Head of caudate nucleus (tissue), 42 donors: ENCODE data around the gene OPCML.

ENCODE experiments used
- DNase-seq, 42 donors: peaks; one replicate each; pipeline versions ENCODE4 v3.0.0 to v3.0.0-alpha.2; 2020 to 2021; ENCODE audit warnings: mixed read lengths in 7 of 42
- intact Hi-C: fragments of 100-400 bp; cut with DNase I; formaldehyde crosslinking; loops from one replicate; pipeline ENCODE4 v1.15.0; 2022

The OPCML gene

DNA sequence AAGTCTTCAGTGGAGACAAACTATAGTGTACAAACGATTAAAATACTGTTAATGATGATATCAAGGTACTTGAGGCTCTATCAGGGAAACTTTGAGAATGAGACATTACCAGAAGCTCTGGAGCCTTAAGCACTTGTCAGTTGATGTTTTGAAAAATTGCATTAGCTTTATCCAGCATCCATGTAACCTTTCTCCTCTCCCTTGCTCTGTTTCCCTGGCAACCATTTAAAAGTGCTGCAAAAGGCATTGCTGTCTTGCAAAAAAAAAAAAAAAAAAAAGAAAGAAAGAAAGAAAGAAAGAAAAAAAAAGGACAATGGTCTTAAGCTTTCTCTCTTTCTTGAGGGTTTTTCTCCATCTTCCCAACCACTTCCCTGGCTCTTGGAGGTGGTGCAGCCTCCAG is 787.0 kb downstream of the OPCML start:
- no peak for DNase-seq

DNA sequence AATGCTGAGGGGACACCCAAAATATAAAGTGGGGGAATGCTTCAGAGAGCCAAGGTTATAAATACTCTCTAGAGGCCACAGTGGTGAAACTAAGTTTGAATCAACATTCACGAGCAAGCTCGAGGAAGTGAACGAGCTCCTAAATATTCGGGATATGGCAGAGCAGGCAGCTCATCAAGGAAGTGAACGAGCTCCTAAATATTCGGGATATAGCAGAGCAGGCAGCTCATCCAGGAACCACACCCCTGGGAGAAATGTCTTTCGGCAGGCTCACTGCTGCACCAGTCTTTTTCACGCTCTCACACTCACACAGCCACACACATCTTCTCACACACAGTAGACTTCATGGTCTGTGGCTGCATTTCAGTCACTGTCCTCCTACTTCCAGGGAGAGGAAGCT is 787.5 kb downstream of the OPCML start:
- no peak for DNase-seq
- intact Hi-C loops, result no loop called here

More for the DNA sequence above, 787.0 kb downstream of the OPCML start:
- intact Hi-C loops, result no loop called here

DNA sequence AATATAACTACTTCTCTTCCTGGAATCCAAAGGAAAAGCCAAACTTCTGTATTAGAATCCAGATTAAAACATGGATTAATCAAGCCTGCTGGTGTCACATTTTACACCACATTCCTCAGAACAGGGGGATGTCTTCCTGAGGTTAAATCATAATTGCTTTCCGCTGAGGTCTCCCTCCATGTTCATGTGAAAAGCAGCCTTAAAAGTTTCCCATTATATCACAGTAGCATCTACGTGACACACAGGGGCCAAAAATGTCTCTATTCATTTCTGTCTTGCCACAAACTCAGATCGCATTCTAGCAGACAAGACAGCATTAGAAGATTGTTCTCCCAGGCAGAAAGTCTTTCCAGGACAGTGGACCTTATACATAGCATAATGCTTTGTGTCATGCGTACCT is 788.7 kb downstream of the OPCML start:
- no peak for DNase-seq
- intact Hi-C loops, result no loop called here

DNA sequence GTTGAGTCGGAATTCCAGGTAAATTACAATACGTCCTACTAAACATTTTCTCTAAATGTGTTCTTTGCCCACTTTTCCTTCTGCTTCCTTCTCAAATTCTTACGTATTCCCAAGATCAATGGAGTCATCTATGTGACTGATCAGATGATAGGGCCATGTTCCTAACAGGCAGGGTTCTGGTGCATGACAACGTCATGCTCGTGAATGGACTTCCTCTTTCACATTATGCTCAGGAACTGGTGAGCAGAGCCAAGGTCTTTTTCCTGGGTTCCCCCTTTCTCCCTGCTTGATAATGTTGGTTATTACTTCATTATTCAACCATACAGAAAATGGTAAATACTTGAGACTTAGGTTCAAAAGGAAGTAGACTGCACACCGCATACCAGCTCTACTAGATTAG is 789.4 kb downstream of the OPCML start:
- peak in 1 of 42 donors; percentile 7 for DNase-seq

DNA sequence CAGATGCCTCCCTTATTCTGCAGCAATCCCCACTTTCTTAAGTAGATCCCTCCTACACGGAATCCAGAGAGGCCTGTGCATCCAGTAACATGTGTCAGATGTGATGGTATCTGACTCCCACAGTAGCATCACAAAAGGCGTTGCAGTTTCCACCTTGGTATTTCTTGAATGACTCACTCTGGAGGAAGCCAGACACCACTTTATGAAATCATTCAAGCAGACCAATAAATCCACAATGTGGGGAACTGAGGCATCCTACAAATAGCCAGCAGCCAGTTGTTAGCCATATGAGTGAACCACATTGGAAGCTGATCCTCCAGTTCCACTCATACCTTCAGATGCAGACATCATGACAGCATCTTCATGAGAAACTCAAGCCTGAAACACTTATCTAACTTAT is 798.1 kb downstream of the OPCML start:
- intact Hi-C loops, result no loop called here

More for the DNA sequence above, 789.4 kb downstream of the OPCML start:
- intact Hi-C loops, result no loop called here

DNA sequence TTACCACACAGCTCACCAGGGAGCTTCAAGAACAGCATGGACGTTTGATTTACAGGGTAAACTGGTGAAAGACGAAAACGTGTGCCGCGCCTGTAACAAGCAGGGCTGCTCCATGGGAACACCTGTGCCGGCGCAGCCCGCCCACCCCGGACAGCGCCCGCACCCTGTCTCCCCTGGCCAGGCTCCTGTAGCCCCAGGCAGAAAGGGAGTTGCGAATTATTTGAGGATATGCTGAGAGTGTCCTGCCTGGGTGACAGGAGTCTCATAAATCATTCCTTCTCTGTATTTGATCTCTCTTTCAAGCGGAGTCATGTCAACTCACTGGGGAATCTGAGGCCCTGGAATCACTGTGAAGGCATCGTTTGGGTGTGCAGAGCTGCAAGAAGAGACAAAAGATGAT is 804.3 kb downstream of the OPCML start:
- intact Hi-C loops, result no loop called here
- DNase-seq, result no peak

More for the DNA sequence above, 798.1 kb downstream of the OPCML start:
- DNase-seq, result peak in 16 of 42 donors; percentile 4 to 67 (median 21)

DNA sequence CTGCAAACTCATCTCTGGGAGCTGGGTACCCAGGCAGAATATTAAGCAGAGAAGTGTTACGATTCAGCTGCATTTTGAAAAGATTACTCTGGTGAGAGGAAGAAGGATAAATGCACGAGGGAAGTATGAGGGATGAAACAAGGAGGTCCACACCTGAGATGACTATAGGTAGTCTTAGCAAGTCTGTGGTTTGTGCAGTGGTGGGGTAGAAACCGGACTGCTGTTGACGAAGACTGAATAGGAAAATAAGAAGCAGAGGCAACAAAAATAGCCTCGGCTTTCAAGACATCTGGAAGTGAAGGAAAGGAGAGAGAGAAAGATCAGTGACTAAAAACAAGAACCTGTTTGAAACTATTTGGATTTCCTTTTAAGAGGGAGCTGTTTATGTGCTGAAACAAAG is 810.8 kb downstream of the OPCML start:
- intact Hi-C loops, result no loop called here
- DNase-seq, result no peak

DNA sequence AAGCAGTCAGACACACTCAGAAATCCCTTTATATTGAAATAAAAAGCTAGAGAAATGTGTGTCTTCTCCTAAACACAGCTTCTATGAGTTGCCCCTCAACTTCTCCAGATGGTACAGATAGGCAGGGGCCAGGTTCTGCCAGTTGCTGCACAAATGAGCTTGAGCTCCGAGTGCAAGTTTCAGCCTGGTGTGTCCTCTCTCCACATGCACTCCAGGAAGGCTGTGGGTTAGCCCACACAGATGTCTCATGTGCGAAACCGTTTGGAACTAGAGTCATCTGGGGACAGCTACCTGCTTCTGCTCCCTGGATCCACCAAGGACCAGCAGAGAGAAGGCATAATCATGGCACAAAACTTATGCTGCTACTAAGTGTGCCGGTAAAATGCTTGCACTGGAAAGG is 812.6 kb downstream of the OPCML start:
- intact Hi-C loops, result no loop called here
- no peak for DNase-seq

DNA sequence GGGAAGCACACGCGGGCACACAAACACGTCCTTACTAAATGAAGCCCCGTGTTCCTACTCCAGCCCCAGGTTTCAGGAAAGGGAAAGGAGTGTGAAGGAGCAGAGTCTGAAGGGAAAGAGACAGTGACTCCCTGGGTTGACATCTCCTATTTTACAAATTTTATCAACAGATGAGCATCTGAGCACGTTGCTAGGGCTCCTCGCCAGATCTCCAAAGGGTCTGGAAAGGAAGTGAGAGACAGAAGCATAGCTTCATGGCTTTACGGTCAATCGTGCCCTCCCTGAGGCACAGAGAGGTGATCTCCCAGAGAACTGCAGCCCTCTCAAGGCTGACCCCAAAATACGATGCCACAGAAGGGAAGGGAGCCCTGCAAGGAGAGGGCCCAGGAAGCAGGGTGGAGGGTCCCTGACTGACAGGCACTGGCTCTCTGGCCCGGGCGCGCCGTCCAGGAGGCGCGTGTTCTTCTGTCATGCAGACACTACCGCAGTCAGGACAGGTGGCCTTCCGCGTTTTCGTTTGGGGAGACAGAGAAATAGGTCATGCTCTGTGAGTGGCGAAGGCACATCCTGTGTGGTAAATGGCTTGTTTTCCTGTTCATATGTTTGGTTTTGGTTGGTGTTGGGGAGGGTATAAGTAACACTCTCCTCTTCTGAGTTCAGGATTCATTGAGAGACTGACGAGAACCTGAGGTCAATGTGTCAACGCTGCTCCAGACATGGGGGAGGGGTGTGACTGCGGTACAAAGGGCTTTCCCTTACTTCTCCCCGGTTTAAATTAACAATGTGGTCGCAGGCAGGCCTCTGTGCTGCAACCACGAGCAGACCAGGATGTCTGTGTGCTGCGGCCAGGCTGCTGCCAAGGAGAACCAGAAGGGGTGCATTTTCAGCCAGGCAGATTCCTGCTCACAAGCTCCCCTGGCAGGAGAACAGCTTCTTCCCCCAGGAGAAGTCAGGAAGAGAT is 813.3 kb downstream of the OPCML start:
- no peak for DNase-seq
- intact Hi-C loops, result no loop called here

DNA sequence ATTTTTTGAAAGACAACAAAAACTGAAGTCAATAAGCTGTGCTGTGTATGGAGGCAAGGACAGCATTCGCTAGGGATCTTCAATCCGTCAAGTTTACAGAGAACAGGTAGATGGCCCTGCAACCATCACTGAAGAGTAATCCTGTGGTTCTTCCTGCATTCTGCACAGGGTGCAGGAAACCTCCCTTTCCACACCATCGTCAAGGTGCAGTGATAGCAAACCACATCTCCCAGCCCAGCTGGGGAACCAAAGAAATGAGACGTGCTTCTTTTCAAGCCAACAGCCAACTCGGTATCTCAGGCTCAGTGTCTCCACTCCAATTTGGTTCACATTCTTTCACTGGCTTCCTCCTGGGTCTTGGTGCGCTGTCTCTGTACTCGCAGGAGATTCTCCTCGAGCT is 814.5 kb downstream of the OPCML start:
- intact Hi-C loops, result no loop called here
- DNase-seq, result no peak

DNA sequence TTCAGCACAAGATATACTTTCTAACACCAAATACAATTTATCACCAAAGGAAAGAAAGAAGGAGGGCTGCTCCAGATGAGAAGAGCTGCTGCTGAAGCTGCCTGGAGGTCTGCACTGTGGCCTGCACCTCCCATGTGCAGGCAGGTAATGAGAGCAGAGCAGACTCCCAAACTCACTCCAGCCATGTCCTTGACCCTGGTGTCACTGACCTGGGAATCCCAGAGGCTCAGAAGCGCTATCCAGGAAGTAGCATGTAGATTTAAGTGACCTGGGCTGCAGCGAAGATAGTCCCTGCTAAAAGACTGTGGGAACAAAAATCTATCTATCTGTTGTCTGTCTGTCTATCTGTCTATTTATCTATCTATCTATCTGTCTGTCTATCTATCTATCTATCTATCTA is 816.3 kb downstream of the OPCML start:
- no peak for DNase-seq
- intact Hi-C loops, result no loop called here

DNA sequence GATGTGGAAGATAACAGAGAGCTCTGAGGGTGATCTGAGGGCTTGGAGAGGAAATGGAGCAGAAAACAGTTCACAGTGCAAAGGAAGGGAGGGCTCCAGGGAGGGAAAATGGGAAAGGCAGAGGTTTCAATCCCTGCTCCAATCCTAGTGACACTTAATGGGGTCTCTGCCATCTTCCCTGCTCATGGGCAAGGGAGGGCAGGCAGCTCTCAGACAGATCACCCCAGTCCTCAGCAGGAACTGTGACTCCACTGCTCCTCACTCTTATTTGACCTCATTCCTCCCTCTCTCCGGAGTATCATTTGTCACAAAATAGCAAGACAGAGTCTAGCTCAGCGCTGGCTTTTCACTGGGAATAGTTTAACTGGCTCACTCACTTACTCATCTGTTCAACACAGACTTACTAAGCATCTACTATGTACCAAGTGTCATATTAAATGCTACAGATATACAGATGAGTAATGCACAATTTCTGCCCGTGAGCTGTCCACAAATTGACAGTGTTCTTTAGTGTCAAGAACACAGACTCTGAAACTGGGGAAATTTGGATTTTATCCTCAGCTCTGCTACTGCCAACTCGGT is 817.4 kb downstream of the OPCML start:
- DNase-seq, result no peak
- intact Hi-C loops, result no loop called here

DNA sequence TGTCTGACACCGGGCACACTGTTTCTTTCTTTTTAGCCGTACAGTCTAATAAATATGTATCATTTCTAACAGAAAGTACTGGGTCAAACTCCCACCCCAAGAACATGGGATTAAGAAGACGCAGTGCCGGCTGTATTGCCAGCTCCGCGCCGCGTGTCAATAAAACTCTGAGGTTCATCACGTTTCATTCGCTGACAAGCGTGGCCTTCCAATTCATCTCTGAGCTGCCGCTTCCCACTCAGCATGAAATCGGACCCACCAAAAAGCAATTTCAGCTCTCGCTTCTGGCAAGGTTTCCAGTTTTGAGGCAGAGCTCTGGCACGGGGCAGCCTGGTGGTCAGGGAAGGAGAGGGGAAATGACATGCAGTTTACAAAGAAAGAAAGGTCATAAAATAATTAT is 819.8 kb downstream of the OPCML start:
- intact Hi-C loops, result no loop called here
- no peak for DNase-seq

DNA sequence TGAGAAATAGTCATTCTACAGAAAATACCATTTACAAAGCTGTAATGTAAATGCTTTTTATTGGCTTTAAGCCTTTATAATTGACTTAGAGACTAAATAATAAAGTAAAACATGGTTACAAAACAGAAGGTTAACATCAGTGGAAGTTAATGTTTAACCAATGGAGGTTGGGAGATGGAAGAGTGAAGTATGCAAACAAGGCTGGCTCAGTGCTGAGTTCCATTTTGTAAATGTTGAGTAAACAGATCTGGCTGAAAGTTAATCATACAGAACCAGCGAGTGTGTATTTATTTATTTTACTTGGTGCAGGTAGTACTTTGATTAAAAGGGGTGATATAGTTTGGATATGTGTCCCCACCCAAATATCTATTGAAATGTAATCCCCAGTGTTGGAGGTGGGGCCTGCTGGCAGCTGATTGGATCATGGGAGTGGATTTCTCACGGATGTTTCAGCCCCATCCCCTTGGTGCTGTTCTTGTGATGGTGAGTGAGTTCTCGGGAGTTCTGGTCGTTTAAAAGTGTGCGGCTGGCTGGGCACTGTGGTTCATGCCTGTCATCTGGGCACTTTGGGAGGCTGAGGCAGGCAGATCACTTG is 827.4 kb downstream of the OPCML start:
- intact Hi-C loops, result no loop called here
- DNase-seq, result no peak

DNA sequence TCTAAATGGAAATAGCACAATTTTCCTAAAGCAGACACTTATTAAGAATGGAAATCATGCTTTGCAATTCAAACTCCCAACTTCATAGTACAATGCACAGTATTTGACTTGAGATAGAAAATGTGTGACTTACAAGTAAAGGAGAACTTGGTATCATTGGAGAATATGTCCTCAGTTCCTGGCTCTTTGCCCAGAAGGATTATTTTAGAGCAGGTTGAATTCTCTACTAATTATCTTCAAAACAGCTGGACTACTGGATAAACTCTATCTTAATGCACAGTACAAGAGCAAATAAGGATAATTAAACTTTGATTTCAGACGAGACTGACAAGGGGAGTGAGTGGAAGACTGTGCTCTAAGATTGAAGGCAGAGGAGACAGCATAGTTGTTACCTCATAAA is 839.4 kb downstream of the OPCML start:
- intact Hi-C loops, result no loop called here
- DNase-seq, result no peak

DNA sequence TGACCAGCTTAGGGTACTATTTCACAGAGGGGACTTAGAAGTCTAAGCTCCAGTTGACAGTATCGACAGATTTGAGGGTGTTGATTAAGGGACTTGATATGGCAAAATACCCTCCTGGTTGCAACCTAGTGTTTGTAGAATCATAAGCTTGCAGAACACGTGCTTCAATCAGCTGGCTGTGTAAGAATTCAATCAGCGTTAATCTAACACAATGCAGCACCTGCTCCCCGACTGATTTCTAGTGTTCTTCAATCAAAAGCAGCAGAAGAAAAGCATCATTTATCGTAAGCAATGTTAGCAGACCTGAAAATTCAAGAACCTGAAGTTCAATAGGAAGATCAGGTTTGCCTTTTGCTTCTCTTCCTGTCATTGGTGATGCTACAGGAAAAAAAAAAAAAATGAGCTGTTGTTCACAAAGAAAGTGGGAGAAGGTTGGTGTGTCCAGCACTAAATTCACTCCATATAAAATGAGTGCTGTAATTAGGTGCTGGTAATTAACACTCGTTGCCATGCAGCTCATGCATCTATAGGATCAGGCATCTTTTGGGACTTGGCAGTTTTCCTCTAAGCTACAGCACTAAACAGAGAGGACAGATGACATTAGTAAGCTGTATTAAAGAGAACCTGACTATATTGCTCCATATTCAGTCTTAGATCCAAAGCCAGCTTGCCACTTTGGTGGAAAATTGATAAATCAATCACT is 840.3 kb downstream of the OPCML start:
- DNase-seq, result no peak
- intact Hi-C loops, result no loop called here

DNA sequence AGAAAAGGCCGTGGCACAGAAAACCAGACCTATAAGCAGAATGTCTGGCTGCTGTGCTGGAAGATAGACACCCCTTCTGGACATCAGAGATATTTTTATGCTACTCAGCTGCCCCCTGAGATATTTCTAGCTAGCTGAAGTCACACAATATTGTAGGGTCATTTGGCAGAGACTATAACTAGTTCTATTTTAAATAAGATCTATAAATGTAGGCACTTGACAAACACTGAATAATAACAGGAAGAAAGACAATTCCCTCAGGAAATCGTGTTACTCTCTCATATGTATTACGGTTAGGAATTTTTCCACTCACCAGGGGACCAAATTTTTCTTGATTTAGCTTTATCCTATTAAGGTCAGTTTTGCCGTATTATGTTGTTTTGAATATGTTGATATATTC is 845.4 kb downstream of the OPCML start:
- no peak for DNase-seq
- intact Hi-C loops, result no loop called here

DNA sequence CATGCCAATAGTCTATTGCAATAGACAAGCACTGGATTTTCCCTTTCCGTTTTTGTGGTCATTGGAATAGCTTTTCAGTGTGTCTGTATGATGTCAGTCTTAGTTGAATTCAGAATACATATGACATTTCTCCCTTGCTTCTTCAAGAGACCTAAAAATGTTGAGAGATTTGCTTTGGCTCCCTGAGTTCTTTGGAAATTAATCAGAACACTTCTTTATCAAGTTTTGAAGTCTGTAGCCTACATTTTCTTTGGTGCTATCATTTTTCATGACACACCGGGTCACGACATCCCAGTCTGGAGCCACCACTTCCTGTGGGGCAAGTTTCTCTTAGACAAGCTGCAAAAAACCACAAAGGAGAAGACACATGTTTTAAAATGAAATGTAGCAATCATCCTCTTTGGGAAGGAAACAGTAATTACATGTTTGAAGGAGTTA is 847.1 kb downstream of the OPCML start:
- no peak for DNase-seq
- intact Hi-C loops, result no loop called here

DNA sequence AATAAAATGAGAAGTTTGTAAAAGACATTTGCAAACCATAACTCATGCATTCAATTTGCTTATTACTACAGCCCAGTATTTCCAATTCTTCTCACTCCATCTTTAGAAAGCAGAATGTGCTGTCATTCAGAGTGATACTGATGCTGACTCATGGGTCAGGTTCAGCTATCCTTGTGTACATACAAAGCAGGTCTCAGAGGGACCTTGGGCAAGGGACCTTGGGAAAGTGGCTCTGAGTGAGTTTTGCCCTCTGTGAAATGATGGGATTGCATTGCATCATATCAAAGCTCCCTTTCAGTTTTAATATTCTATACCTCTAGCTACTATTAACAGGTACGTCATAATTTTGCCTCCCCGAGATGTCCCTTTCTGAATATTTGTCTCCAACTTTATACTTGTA is 848.7 kb downstream of the OPCML start:
- intact Hi-C loops, result no loop called here
- DNase-seq, result no peak

DNA sequence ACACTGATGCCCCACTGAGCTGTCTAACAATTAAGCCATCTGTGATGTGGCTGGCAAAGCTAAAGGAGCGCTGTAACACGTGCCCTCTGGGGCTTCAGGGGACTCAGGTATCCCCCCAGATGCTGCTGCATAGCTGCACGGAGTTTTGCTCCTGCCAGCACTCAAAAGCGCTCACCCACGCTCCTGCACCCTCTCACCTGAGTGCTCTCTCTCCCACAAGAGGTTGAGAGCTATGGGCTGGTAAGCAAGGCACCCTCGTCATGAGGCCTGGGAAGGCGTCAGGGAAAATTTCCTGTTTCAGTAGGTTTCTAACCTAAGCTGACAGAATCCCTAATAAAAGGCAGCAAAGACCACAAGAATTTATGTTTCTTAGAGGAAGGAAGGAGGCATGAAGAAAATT is 850.3 kb downstream of the OPCML start:
- DNase-seq, result peak in 33 of 42 donors; percentile 5 to 69 (median 35)
- intact Hi-C loops, result no loop called here
